GM13977 (cell line): ENCODE data around the gene GLO1.

Experiments
- DNase-seq: peaks from one replicate; pipeline ENCODE4 v3.0.0; 2012; ENCODE audit warnings: low spot score
- CTCF ChIP-seq: IDR thresholded peaks from 2 replicates; pipeline ENCODE4 v1.5.1; 2012; ENCODE audit warnings: mild to moderate bottlenecking, control low read depth; ENCODE audit not compliant: insufficient read depth; ENCODE audit errors: extremely low read depth, missing control alignments
- in situ Hi-C: fragments of 300-500 bp; cut with MboI; formaldehyde crosslinking; loops from one replicate; pipeline ENCODE4 v1.12.0; 2022; ENCODE audit warnings: low sequenced_read_pairs, low pct_unique_long_range_greater_than_20kb, mixed read lengths, inconsistent platforms; ENCODE audit not compliant: unreplicated experiment

The GLO1 gene

GRCh38 chr6:38676974-38677544 is 25.9 kb downstream of the GLO1 start:
- DNase-seq: peak; percentile 9
- in situ Hi-C loops: no loop called here
- no peak for TF ChIP-seq CTCF

GRCh38 chr6:38676236-38676973 is 26.5 kb downstream of the GLO1 start:
- TF ChIP-seq CTCF: no peak
- in situ Hi-C loops: no loop called here
- DNase-seq: no peak

- no peak for DNase-seq
Observed at GRCh38 chr6:38673397-38674165, 29.4 kb downstream of the GLO1 start.

GRCh38 chr6:38671885-38672467 is 31.0 kb downstream of the GLO1 start:
- peak; percentile 63 for TF ChIP-seq CTCF
- in situ Hi-C loops: no loop called here
- peak; percentile 74 for DNase-seq

More at GRCh38 chr6:38673397-38674165, 29.4 kb downstream of the GLO1 start:
- in situ Hi-C loops: no loop called here
- TF ChIP-seq CTCF: no peak

GRCh38 chr6:38658418-38659167 is 44.4 kb downstream of the GLO1 start:
- in situ Hi-C loops: no loop called here

More at GRCh38 chr6:38658418-38659167, 44.4 kb downstream of the GLO1 start:
- no peak for TF ChIP-seq CTCF
- DNase-seq: no peak
